Mesenchymal stem cell (in vitro differentiated cells and primary cell): ENCODE data around the gene MARVELD2.
"Not testable (repeated sequence)": the region's sequence is repeated elsewhere in the genome, so short reads cannot be mapped to it uniquely, and the experiment has no call there.

Source experiments
- DNase-seq: peaks from one replicate; pipeline ENCODE4 v3.0.0-alpha.2; 2013
- H2AFZ ChIP-seq: one replicate; pipeline ENCODE4 v1.6.1; 2013; ENCODE audit warnings: low read depth, mild to moderate bottlenecking, control low read depth, inconsistent platforms, low read length, moderate library complexity
- H2AK5ac ChIP-seq: 2 replicates; pipeline ENCODE4 v1.6.1; 2013; ENCODE audit warnings: low read length, moderate library complexity, mild to moderate bottlenecking, inconsistent platforms; ENCODE audit not compliant: severe bottlenecking
- H2BK120ac ChIP-seq: one replicate; pipeline ENCODE4 v1.6.1; 2013; ENCODE audit warnings: low read depth, mild to moderate bottlenecking, inconsistent platforms, low read length, moderate library complexity
- H2BK12ac ChIP-seq, 2 experiments: one replicate each; pipeline ENCODE4 v1.6.1; 2013; ENCODE audit warnings: inconsistent platforms in 2 of 2, low read length in 2 of 2, mild to moderate bottlenecking in 2 of 2, moderate library complexity in 2 of 2, control low read depth in 1 of 2
- H2BK15ac ChIP-seq: one replicate; pipeline ENCODE4 v1.6.1; 2013; ENCODE audit warnings: mild to moderate bottlenecking, low read depth, inconsistent platforms; ENCODE audit not compliant: poor library complexity, severe bottlenecking
- H2BK5ac ChIP-seq: 2 replicates; pipeline ENCODE4 v1.6.1; 2013; ENCODE audit warnings: low read depth, mild to moderate bottlenecking, low read length, control low read depth, inconsistent platforms; ENCODE audit not compliant: poor library complexity, severe bottlenecking
- H3K14ac ChIP-seq, 2 experiments: one replicate each; pipeline ENCODE4 v1.6.1; 2013; ENCODE audit warnings: inconsistent platforms in 2 of 2, low read length in 2 of 2, control low read depth in 1 of 2, mild to moderate bottlenecking in 1 of 2, moderate library complexity in 1 of 2
- H3K18ac ChIP-seq, 2 experiments: one replicate each; pipeline ENCODE4 v1.6.1; 2013; ENCODE audit warnings: inconsistent platforms in 2 of 2, low read length in 2 of 2, control low read depth in 1 of 2, low read depth in 1 of 2, mild to moderate bottlenecking in 1 of 2
- H3K23ac ChIP-seq, 2 experiments: one replicate each; pipeline ENCODE4 v1.6.1; 2013; ENCODE audit warnings: inconsistent platforms in 2 of 2, low read length in 2 of 2, mild to moderate bottlenecking in 2 of 2, moderate library complexity in 2 of 2, control low read depth in 1 of 2
- H3K27ac ChIP-seq: 2 replicates; pipeline ENCODE4 v1.5.1; 2013; ENCODE audit warnings: mild to moderate bottlenecking, moderate library complexity, low read length, control low read depth, inconsistent platforms; ENCODE audit not compliant: poor library complexity, severe bottlenecking
- H3K27me3 ChIP-seq, 2 experiments: 2 replicates each; pipeline versions ENCODE4 v1.6.1 to v1.7.0; 2013; ENCODE audit warnings: low read length in 2 of 2, mild to moderate bottlenecking in 2 of 2, moderate library complexity in 2 of 2, control low read depth in 1 of 2, inconsistent platforms in 1 of 2; ENCODE audit not compliant: control insufficient read depth in 1 of 2, insufficient read depth in 1 of 2
- H3K36me3 ChIP-seq, 2 experiments: 2 replicates each; pipeline versions ENCODE4 v1.6.1 to v1.7.0; 2013; ENCODE audit warnings: low read length in 2 of 2, control low read depth in 1 of 2, inconsistent platforms in 1 of 2, low read depth in 1 of 2, mild to moderate bottlenecking in 1 of 2; ENCODE audit not compliant: insufficient read depth in 2 of 2, control insufficient read depth in 1 of 2
- H3K4ac ChIP-seq, 2 experiments: one replicate each; pipeline ENCODE4 v1.6.1; 2013; ENCODE audit warnings: inconsistent platforms in 2 of 2, low read length in 2 of 2, mild to moderate bottlenecking in 2 of 2, moderate library complexity in 2 of 2, control low read depth in 1 of 2, low read depth in 1 of 2
- H3K4me1 ChIP-seq: 2 replicates; pipeline ENCODE4 v1.6.1; 2013; ENCODE audit warnings: low read depth, low read length, control low read depth; ENCODE audit not compliant: control insufficient read depth, insufficient read depth
- H3K4me2 ChIP-seq: 2 replicates; pipeline ENCODE4 v1.6.1; 2013; ENCODE audit warnings: low read length, mild to moderate bottlenecking, inconsistent platforms; ENCODE audit not compliant: poor library complexity, severe bottlenecking
- H3K4me3 ChIP-seq, 2 experiments: 2 replicates each; pipeline versions ENCODE4 v1.5.1 to v1.7.0; 2013; ENCODE audit warnings: low read length in 2 of 2, mild to moderate bottlenecking in 2 of 2, control low read depth in 1 of 2, low read depth in 1 of 2; ENCODE audit not compliant: insufficient read depth in 1 of 2
- H3K79me1 ChIP-seq: replicated peaks from 2 replicates; pipeline ENCODE4 v1.6.1; 2013; ENCODE audit warnings: mild to moderate bottlenecking, control low read depth, low read length, inconsistent platforms; ENCODE audit not compliant: poor library complexity, severe bottlenecking
- H3K9ac ChIP-seq: 2 replicates; pipeline ENCODE4 v1.7.0; 2013; ENCODE audit warnings: mild to moderate bottlenecking, low read length, moderate library complexity
- H3K9me3 ChIP-seq: 2 replicates; pipeline ENCODE4 v1.7.0; 2013; ENCODE audit warnings: mild to moderate bottlenecking, low read length; ENCODE audit not compliant: control insufficient read depth
- H4K8ac ChIP-seq: one replicate; pipeline ENCODE4 v1.6.1; 2013; ENCODE audit warnings: inconsistent platforms, mild to moderate bottlenecking, low read length, moderate library complexity
- H4K91ac ChIP-seq: one replicate; pipeline ENCODE4 v1.6.1; 2013; ENCODE audit warnings: mild to moderate bottlenecking, low read length, inconsistent platforms
- WGBS: methylation state at CpG from one replicate; pipeline ENCODE4 v1.1.7; 2013; ENCODE audit warnings: mixed read lengths; 5-methylcytosine and 5-hydroxymethylcytosine counted together

The MARVELD2 gene

DNA sequence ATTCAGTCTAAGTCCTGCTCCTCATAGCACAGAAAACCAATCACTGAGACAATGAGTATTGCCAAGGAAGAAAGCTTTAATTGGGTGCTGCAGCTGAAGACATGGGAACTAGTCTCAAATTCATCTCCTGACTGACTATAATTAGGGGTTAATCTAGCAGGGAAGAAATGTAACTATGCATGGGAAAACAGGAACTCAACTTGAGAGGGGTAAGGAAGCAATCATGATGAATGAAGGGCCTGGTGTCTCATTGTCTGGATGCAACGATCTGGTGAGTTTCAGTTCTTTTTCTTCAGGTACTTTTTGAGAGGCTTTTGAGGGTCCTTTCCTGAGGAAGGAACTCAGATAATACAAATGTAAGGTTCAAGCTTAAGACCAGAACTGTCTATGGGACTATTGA, 53.7 kb downstream of the MARVELD2 start:
- no peaks in the 10 kb centered on the region for H3K27me3 ChIP-seq
- H2BK12ac ChIP-seq: no peak overlapping the region
- H3K4me3 ChIP-seq: no peak overlapping the region
- H2BK15ac ChIP-seq: no peak overlapping the region
- H3K4me1 ChIP-seq: no peaks in the 10 kb centered on the region
- H2BK120ac ChIP-seq: no peak overlapping the region
- H3K27ac ChIP-seq: no peak overlapping the region
- no peak overlapping the region for H2BK5ac ChIP-seq
- no peak overlapping the region for H4K91ac ChIP-seq
- H3K4ac ChIP-seq: no peak overlapping the region
- DNase-seq: no peak
- no peak overlapping the region for H3K14ac ChIP-seq
- no peak overlapping the region for H4K8ac ChIP-seq
- H3K36me3 ChIP-seq: no peaks in the 10 kb centered on the region
- no peak overlapping the region for H3K23ac ChIP-seq
- no peak overlapping the region for H3K18ac ChIP-seq
- H3K9me3 ChIP-seq: peaks cover 3% of the 10 kb centered on the region
- H3K4me2 ChIP-seq: no peak overlapping the region
- no peak overlapping the region for H2AFZ ChIP-seq
- no peak overlapping the region for H3K9ac ChIP-seq
- H2AK5ac ChIP-seq: no peak overlapping the region
- WGBS: 77% methylated on average over 1 of the region's 1 CpG
- H3K79me1 ChIP-seq: no peaks in the 10 kb centered on the region

DNA sequence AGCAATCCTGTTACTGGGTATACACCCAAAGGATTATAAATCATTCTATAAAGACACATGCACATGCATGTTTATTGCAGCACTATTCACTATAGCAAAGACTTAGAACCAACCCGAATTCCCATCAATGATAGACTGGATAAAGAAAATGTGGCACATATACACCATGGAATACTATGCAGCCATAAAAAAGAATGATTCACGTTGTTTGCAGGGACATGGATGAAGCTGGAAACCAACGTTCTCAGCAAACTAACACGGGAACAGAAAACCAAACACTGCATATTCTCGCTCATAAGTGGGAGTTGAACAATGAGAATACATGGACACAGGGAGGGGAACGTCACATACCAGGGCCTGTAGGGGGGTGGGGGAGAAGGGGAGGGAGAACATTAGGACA, 56.6 kb downstream of the MARVELD2 start:
- H2AK5ac ChIP-seq, H3K79me1 ChIP-seq, H3K27me3 ChIP-seq, H2BK12ac ChIP-seq, H3K4me2 ChIP-seq, H3K14ac ChIP-seq, H4K8ac ChIP-seq, H2BK120ac ChIP-seq, H3K4ac ChIP-seq, H2BK5ac ChIP-seq, H3K36me3 ChIP-seq, H4K91ac ChIP-seq, H3K9me3 ChIP-seq, H3K27ac ChIP-seq, H2AFZ ChIP-seq, H3K4me3 ChIP-seq, H3K18ac ChIP-seq, DNase-seq, H2BK15ac ChIP-seq, H3K9ac ChIP-seq, H3K4me1 ChIP-seq, H3K23ac ChIP-seq: not testable (repeated sequence)
- 92% methylated on average over 6 of the region's 6 CpGs for WGBS

DNA sequence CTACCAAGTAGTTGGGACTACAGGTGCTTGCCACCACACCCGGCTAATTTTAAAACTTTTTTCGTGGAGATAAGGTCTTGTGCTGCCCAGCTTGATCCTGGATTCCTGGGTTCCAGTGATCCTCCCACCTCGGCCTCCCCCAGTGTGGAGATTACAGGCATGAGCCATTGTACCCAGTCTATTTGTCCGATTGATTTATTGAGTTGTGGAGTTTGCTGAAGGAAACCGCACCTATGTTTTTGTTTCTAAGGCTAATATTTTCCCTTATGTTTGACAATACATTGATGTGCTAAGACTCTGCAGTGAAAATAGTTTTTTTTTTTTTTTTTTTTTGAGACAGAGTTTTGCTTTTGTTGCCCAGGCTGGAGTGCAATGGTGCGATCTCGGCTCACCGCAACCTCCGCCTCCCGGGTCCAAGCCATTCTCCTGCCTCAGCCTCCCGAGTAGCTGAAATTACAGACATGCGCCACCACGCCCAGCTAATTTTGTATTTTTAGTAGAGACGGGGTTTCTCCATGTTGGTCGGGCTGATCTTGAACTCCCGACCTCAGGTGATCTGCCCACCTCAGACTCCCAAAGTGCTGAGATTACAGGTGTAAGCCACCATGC, 57.7 kb downstream of the MARVELD2 start:
- not testable (repeated sequence) for H3K4me3 ChIP-seq, H3K79me1 ChIP-seq, H3K27me3 ChIP-seq, H3K4me2 ChIP-seq, H2BK15ac ChIP-seq, H2AFZ ChIP-seq, H2BK120ac ChIP-seq, H4K91ac ChIP-seq, H3K4ac ChIP-seq, H3K14ac ChIP-seq, H3K27ac ChIP-seq, H2BK12ac ChIP-seq, DNase-seq, H4K8ac ChIP-seq, H3K9me3 ChIP-seq, H3K4me1 ChIP-seq, H3K36me3 ChIP-seq, H2BK5ac ChIP-seq, H3K18ac ChIP-seq, H2AK5ac ChIP-seq, H3K23ac ChIP-seq, H3K9ac ChIP-seq
- WGBS: 92% methylated on average over 14 of the region's 16 CpGs

DNA sequence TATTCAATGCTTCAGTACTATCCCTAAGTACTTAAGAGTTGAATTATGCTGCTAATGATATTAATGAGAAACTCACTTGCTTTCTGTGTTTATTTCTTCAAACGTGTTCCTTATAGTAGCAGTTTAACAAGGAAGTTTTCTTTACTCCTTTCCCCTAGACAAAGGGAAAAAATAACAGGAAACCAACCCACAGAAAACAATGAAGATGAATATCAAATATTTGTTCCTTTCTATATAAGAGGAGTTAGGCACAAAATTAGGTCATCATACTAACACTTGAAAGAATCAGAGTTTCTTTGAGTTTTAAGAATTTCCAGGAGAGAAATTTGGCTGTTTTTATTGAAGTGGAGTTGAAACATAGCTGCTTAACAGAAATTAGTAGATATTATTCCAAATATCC, 62.3 kb downstream of the MARVELD2 start:
- H3K9ac ChIP-seq: no peak overlapping the region
- H3K4me1 ChIP-seq: no peaks in the 10 kb centered on the region
- H4K8ac ChIP-seq: no peak overlapping the region
- no peak overlapping the region for H3K14ac ChIP-seq
- no peaks in the 10 kb centered on the region for H3K9me3 ChIP-seq
- H3K36me3 ChIP-seq: no peaks in the 10 kb centered on the region
- H3K27ac ChIP-seq: no peak overlapping the region
- H3K18ac ChIP-seq: no peak overlapping the region
- H2AK5ac ChIP-seq: no peak overlapping the region
- no peak overlapping the region for H2AFZ ChIP-seq
- no peak overlapping the region for H2BK15ac ChIP-seq
- DNase-seq: no peak
- H3K4ac ChIP-seq: no peak overlapping the region
- no peak overlapping the region for H4K91ac ChIP-seq
- H3K23ac ChIP-seq: no peak overlapping the region
- H3K4me2 ChIP-seq: no peak overlapping the region
- no peak overlapping the region for H3K4me3 ChIP-seq
- no peak overlapping the region for H2BK120ac ChIP-seq
- H3K79me1 ChIP-seq: no peaks in the 10 kb centered on the region
- H2BK5ac ChIP-seq: no peak overlapping the region
- no peaks in the 10 kb centered on the region for H3K27me3 ChIP-seq
- no CpG with 5 or more reads among the region's 1 CpG for WGBS
- no peak overlapping the region for H2BK12ac ChIP-seq
